ENCODE results near the gene GZMM. TPM values are rescaled to one million over a fixed set of nuclear protein-coding genes. Genes with fewer than 3 reads are reported as not detected.

GZMM gene
- total RNA-seq, 2 donors from 2014 or later: 5.3 TPM; not detected in 1

GRCh38 chr19:496112-496665 is 47.7 kb upstream of the GZMM start, which contains the start of gene MADCAM1:
Gene MADCAM1 (plus strand): TSS chr19:496486. CDS start chr19:496500, 14 bp downstream.
- no peak for ATAC-seq
- H3K4me1 ChIP-seq: peaks cover 21% of the 10 kb centered on the region
- no peaks in the 10 kb centered on the region for H3K9me3 ChIP-seq
- DNase-seq: no peak
- TF ChIP-seq CTCF (IDR thresholded peaks at IDR 0.05) (no peak), POLR2A (IDR thresholded peaks at IDR 0.05) (no peak)
- intact Hi-C loops (cut with DNase I): no loop called here
- H3K4me3 ChIP-seq: no peak within 1 kb of the TSS
- no peak within 1 kb of the TSS for H3K27ac ChIP-seq
- H3K36me3 ChIP-seq (replicated peaks in 1 of 2; ENCODE audit: insufficient read depth in 1 of 2, low read depth in 2 of 2): no peaks in the 10 kb centered on the region
- H3K27me3 ChIP-seq: peaks cover 5 to 32% of the 10 kb centered on the region in 2 donors
- 8 to 10% methylated on average over 12 to 25 of the region's 33 CpGs for WGBS, 2 donors

- no peaks in the 10 kb centered on the region for H3K36me3 ChIP-seq (replicated peaks in 1 of 2; ENCODE audit: insufficient read depth in 1 of 2, low read depth in 2 of 2)
- intact Hi-C loops (cut with DNase I): no loop called here
- ATAC-seq: no peak
- H3K4me1 ChIP-seq: peaks cover 21% of the 10 kb centered on the region
- H3K9me3 ChIP-seq: no peaks in the 10 kb centered on the region
- H3K27ac ChIP-seq: no peak overlapping the region
- DNase-seq: no peak
- H3K27me3 ChIP-seq: peaks cover 5 to 32% of the 10 kb centered on the region in 2 donors
- 0 to 7% methylated on average over 1 to 11 of the region's 18 CpGs for WGBS, 2 donors
- no peak overlapping the region for H3K4me3 ChIP-seq
- no peak for TF ChIP-seq POLR2A (IDR thresholded peaks at IDR 0.05)
- TF ChIP-seq CTCF (IDR thresholded peaks at IDR 0.05): no peak
These were observed 46.9 kb upstream of the GZMM start for GRCh38 chr19:496986-497385.

GRCh38 chr19:497491-497868 is 46.4 kb upstream of the GZMM start:
- ATAC-seq (no peak), DNase-seq (no peak)
- Histone ChIP-seq H3K27me3 (peaks cover 5 to 32% of the 10 kb centered on the region in 2 donors), H3K4me1 (peaks cover 21% of the 10 kb centered on the region), H3K27ac (no peak overlapping the region), H3K36me3 (replicated peaks in 1 of 2; ENCODE audit: insufficient read depth in 1 of 2, low read depth in 2 of 2) (no peaks in the 10 kb centered on the region), H3K9me3 (no peaks in the 10 kb centered on the region), H3K4me3 (no peak overlapping the region)
- intact Hi-C loops (cut with DNase I): no loop called here
- TF ChIP-seq POLR2A (IDR thresholded peaks at IDR 0.05): no peak
- no peak for TF ChIP-seq CTCF (IDR thresholded peaks at IDR 0.05)
- 1 to 12% methylated on average over 5 to 14 of the region's 36 CpGs for WGBS, 2 donors

GRCh38 chr19:497869-498510 is 45.9 kb upstream of the GZMM start:
- ATAC-seq (peak; percentile 30), DNase-seq (no peak)
- TF ChIP-seq POLR2A (IDR thresholded peaks at IDR 0.05): no peak
- no peak for TF ChIP-seq CTCF (IDR thresholded peaks at IDR 0.05)
- H3K4me1 ChIP-seq: peaks cover 21% of the 10 kb centered on the region
- no peaks in the 10 kb centered on the region for H3K9me3 ChIP-seq
- H3K27ac ChIP-seq: no peak overlapping the region
- peaks cover 5 to 32% of the 10 kb centered on the region in 2 donors for H3K27me3 ChIP-seq
- H3K36me3 ChIP-seq (replicated peaks in 1 of 2; ENCODE audit: insufficient read depth in 1 of 2, low read depth in 2 of 2): no peaks in the 10 kb centered on the region
- WGBS, 2 donors: 5 to 10% methylated on average over 10 to 40 of the region's 50 CpGs
- intact Hi-C loops (cut with DNase I): no loop called here
- H3K4me3 ChIP-seq: no peak overlapping the region

- no peak for ATAC-seq
- DNase-seq: no peak
- H3K4me3 ChIP-seq: no peak overlapping the region
These were observed 45.4 kb upstream of the GZMM start for GRCh38 chr19:498511-498891.

More at GRCh38 chr19:498511-498891, 45.4 kb upstream of the GZMM start:
- Histone ChIP-seq H3K27me3 (peaks cover 5 to 32% of the 10 kb centered on the region in 2 donors), H3K27ac (no peak overlapping the region), H3K4me1 (peaks cover 21% of the 10 kb centered on the region), H3K9me3 (no peaks in the 10 kb centered on the region), H3K36me3 (replicated peaks in 1 of 2; ENCODE audit: insufficient read depth in 1 of 2, low read depth in 2 of 2) (no peaks in the 10 kb centered on the region)
- intact Hi-C loops (cut with DNase I): no loop called here
- TF ChIP-seq POLR2A (IDR thresholded peaks at IDR 0.05) (no peak), CTCF (IDR thresholded peaks at IDR 0.05) (no peak)
- 0 to 11% methylated on average over 1 to 25 of the region's 26 CpGs for WGBS, 2 donors

Data from body of pancreas (tissue), 4 donors.